ACC112 (cell line): ENCODE measurements around the gene SDSL.

ENCODE experiments used
- H2AFZ ChIP-seq: fragments of 200-600 bp; sonication (generic); one replicate; pipeline ENCODE4 v1.6.0; 2017; ENCODE audit warnings: antibody characterized with exemption, low read length; ENCODE audit not compliant: unreplicated experiment
- H3K27ac ChIP-seq: fragments of 200-600 bp; sonication (generic); 2 replicates; pipeline ENCODE4 v1.5.1; 2014; ENCODE audit warnings: low read depth, mild to moderate bottlenecking, antibody characterized with exemption, low read length, moderate library complexity
- H3K27me3 ChIP-seq: fragments of 200-600 bp; sonication (generic); 2 replicates; pipeline ENCODE4 v1.6.1; 2014; ENCODE audit warnings: mild to moderate bottlenecking, antibody characterized with exemption, low read length, moderate library complexity, mixed read lengths; ENCODE audit not compliant: insufficient read depth
- H3K36me3 ChIP-seq: fragments of 200-600 bp; sonication (generic); 2 replicates; pipeline ENCODE4 v1.6.1; 2016; ENCODE audit warnings: mild to moderate bottlenecking, antibody characterized with exemption, low read length, moderate library complexity, mixed read lengths; ENCODE audit not compliant: insufficient read depth
- H3K4me1 ChIP-seq: fragments of 200-600 bp; sonication (generic); one replicate; pipeline ENCODE4 v1.6.1; 2016; ENCODE audit warnings: low read length, mixed read lengths; ENCODE audit not compliant: insufficient read depth, unreplicated experiment, control insufficient read depth
- H3K4me3 ChIP-seq: fragments of 200-600 bp; sonication (generic); 2 replicates; pipeline ENCODE4 v1.5.1; 2014; ENCODE audit warnings: mild to moderate bottlenecking, low read depth, low read length
- H3K79me2 ChIP-seq: fragments of 200-600 bp; sonication (generic); one replicate; pipeline ENCODE4 v1.6.0; 2016; ENCODE audit warnings: low read length; ENCODE audit not compliant: control insufficient read depth, unreplicated experiment, insufficient read depth

The SDSL gene

DNA sequence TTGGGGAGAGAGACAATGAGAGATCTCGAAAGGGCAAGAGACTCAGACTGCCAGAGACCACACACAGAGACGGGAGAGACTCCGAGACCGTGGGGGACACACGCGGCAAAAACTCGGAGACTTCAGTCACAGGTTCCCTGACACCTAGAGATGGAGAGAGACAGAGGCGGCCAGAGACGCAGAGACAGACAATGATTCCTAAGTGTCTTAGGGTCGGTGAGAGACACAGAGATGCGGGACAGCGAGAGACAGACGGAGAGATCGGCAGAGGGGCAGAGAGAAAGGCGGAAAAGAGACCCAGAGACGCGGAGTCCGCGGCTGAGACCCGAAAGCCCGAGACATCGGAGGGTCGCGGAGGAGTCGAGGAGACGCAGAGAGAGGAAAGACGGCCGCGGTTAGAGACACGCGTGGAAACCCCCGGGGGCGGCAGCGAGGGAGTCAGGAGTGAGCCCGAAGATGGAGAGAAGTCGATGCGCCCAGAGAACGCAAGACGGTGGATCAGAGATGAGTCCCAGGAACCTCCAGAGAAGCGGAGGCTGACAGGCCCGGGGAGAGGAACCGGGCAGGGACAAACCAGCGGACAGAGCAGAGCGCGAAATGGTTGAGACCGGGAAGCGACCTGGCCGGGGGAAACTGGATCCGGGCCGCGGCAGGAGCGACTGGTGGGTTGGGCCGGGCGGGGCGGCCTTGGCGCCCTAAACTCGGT, 41.7 kb downstream of the SDSL start:
- Histone ChIP-seq H3K27ac (no peak overlapping the region), H3K4me3 (peak overlapping the region; percentile 30), H3K27me3 (peaks cover 81% of the 10 kb centered on the region), H3K4me1 (no peaks in the 10 kb centered on the region), H2AFZ (no peak overlapping the region), H3K79me2 (no peaks in the 10 kb centered on the region), H3K36me3 (no peaks in the 10 kb centered on the region)

DNA sequence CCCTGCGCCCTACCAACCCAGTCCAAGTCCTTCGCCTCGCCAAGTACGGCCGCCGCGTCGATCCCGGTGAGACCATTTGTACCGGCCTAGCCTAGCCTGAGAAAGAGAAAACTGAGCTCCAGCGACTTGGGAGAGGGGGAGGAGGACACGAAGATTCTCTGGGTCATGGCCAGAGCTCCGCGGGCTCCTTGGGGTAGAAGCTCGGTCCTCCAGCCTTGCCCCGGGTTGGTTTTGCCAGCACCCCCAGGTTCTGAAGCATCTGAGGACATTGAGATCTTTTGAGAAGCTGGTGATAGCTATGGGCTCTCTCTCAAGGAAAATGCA, 42.2 kb downstream of the SDSL start:
- Histone ChIP-seq H3K27ac (no peak overlapping the region), H3K79me2 (no peaks in the 10 kb centered on the region), H2AFZ (no peak overlapping the region), H3K27me3 (peaks cover 81% of the 10 kb centered on the region), H3K36me3 (no peaks in the 10 kb centered on the region), H3K4me1 (no peaks in the 10 kb centered on the region), H3K4me3 (peak overlapping the region; percentile 30)

DNA sequence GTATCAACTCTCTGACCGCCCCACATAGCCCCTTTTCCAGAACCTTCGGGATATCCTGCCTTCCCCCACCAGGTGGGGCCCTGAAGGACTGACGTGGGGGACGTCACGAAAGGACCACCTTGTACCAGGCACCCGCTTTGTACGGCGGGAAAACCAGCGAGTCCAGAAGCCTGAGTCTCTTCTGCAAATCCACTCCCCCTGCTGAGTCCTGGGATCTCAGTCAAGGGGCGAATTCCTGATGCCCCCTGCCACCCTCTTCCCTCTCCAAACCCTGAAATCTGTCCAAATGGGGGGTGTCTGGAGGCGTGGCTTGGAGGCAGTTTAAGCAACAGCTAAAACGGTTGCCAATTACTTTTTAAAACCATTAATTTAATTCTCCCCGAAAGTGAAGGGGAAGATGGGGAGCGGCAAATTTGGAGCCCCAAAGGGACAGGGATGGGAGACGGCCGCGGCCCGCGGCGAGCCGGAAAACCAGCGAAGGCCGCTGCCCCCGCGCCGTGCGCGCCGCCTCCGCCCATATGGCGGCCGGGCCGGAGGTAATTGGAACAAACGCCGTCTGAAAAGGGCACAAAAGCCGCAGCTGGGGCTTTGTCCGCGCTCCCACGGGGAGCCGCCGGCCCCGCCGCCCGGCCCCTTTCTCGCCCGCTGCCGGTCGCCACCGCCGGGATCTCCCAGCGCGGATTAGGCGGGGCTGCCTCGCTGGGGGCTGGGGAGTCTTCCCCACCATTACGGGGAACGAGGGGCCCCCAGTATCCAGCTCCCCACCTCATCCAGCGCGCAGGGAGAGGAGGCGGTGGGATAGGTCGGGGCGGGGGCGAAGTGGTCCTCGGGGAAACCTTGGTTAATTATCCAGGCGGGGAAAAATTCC, 42.9 kb downstream of the SDSL start:
- Histone ChIP-seq H3K4me1 (no peaks in the 10 kb centered on the region), H2AFZ (no peak overlapping the region), H3K79me2 (no peaks in the 10 kb centered on the region), H3K27ac (no peak overlapping the region), H3K36me3 (no peaks in the 10 kb centered on the region), H3K27me3 (peaks cover 81% of the 10 kb centered on the region), H3K4me3 (no peak overlapping the region; the same call in 1 of the 2 replicates)

DNA sequence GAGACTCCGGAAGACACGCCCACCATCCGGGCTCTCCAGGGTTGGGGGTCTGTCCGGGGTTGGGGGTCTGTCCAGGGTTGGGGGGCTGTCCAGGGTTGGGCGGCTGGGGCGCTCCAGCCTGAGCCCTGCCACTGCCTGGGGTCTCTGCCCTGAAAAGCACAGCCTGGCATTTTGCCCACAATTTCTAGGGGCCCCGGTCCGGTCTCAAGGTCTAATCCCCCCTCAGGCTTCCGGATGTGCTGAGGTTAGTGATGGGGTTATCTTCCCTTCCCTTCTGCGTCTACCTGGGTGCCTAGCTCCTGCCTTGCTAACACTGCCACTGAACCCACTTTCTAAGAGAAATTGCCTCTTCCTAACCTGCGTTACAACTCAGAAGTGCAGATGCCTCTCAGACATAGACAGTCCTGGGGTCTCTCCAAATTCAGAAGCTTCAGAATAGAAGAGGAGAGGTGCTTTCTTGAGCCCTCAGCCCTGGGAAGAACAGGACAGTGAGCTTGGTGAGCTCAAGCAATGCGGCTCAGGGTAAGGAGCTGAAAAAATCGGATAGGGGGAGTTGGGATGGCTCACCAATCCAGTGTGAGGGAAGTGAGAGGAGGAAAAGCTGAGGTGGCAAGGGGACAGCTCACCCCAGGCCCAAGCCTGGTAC, 43.8 kb downstream of the SDSL start:
- Histone ChIP-seq H3K4me3 (no peak overlapping the region), H3K27ac (no peak overlapping the region), H3K27me3 (peaks cover 82% of the 10 kb centered on the region), H3K4me1 (peaks cover 6% of the 10 kb centered on the region), H3K79me2 (no peaks in the 10 kb centered on the region), H3K36me3 (no peaks in the 10 kb centered on the region), H2AFZ (no peak overlapping the region)

DNA sequence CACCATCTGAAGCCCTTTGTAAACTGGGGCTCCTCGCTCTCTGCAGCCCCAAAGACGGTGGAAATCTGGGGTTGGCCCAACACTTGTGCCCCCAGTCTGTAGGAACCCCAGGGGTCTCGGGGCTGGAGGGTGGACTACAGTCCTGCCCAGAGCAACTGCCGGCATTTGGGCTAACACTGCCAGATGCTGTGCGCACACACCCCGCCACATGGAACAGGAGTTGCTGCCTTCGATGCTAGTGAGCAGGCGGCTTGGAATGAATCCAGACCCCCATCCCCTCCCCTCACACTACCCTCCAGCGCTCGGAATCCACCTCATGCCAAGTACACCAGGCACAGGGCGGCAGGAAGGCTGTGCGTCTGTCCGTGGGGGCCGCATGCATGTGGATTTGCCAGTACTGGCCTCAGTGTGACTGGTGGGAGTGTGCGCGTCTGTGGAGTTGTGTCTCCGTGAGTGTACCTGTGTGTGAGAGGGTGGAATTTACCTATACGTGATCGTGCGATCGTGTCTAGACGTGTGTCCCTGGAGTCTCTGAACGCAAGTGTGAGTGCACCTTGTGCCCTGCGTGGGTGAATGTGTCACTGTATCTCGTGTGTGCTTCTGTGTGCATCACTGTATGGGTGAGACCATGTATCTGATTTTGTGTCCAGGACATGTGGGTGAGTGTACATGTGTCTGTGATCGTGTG, 44.4 kb downstream of the SDSL start:
- Histone ChIP-seq H3K36me3 (no peaks in the 10 kb centered on the region), H3K27me3 (peaks cover 89% of the 10 kb centered on the region)

DNA sequence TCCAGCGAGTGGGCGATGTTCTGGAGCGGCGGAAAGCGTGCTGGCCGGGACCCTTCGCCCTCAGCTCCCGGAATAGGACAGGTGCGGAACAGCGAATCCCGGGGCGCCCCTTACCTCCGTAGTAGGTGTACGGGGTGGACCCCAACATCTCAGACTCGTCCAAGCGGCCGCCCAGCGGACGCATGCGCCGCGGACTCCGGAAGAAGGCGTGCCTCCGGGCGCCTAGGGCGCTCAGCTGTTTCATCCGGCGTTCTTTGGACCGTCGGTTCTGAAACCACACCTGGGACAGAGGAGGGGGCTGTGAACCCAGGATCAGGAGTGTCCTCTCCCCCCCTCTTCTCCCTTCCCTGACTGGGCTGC, 44.9 kb downstream of the SDSL start:
- Histone ChIP-seq H3K27me3 (peaks cover 94% of the 10 kb centered on the region), H3K4me1 (peaks cover 6% of the 10 kb centered on the region), H2AFZ (no peak overlapping the region), H3K36me3 (no peaks in the 10 kb centered on the region), H3K79me2 (no peaks in the 10 kb centered on the region), H3K27ac (no peak overlapping the region), H3K4me3 (peak overlapping the region; percentile 3)

More for the DNA sequence above, 44.4 kb downstream of the SDSL start:
- Histone ChIP-seq H3K4me1 (peaks cover 6% of the 10 kb centered on the region), H2AFZ (no peak overlapping the region), H3K4me3 (no peak overlapping the region), H3K79me2 (no peaks in the 10 kb centered on the region), H3K27ac (no peak overlapping the region)

DNA sequence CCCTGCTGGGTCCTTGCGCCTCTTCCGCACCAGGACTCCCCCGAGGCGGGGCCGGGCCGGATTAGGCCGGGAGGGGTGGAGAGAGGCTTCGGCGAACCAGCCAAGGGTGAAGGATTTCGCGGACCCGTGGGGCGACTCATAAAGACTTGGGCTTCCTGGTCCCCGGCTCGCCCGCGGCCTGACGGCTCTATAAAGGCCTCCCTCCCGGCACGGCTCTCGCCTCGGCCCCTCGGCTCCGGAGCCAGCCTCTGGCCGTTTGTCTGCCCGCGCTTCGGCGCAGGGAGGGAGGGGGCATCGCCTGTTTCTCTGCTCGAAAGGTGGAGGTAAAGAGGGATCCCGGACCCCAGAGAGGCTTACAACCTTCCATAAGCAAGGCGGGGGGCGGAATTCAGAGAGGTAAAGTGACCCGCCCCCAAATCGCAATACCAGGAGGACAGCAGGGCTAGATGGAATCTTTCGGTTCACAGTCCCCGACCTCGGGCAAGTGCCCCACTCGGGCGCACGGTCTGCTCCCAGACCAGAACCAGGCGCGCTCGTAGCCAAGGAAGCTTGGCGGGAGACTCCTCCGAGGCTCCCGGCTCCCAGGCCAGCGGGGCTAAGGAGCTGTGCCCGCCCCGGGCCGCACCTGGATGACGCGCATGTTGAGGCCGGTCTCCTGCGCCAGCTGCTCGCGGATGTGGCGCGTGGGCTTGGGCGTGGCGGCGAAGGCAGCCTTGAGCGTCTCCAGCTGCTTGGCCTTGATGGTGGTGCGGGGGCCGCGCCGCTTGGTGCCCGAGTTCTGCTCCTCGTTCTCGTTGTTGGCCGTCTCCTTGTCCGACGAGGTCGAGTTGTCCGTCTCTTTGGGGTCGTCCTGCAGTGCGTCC, 45.6 kb downstream of the SDSL start:
- Histone ChIP-seq H2AFZ (no peak overlapping the region), H3K36me3 (no peaks in the 10 kb centered on the region), H3K4me3 (peak overlapping the region; percentile 3), H3K79me2 (no peaks in the 10 kb centered on the region), H3K4me1 (peaks cover 6% of the 10 kb centered on the region), H3K27me3 (peaks cover 100% of the 10 kb centered on the region), H3K27ac (no peak overlapping the region)

DNA sequence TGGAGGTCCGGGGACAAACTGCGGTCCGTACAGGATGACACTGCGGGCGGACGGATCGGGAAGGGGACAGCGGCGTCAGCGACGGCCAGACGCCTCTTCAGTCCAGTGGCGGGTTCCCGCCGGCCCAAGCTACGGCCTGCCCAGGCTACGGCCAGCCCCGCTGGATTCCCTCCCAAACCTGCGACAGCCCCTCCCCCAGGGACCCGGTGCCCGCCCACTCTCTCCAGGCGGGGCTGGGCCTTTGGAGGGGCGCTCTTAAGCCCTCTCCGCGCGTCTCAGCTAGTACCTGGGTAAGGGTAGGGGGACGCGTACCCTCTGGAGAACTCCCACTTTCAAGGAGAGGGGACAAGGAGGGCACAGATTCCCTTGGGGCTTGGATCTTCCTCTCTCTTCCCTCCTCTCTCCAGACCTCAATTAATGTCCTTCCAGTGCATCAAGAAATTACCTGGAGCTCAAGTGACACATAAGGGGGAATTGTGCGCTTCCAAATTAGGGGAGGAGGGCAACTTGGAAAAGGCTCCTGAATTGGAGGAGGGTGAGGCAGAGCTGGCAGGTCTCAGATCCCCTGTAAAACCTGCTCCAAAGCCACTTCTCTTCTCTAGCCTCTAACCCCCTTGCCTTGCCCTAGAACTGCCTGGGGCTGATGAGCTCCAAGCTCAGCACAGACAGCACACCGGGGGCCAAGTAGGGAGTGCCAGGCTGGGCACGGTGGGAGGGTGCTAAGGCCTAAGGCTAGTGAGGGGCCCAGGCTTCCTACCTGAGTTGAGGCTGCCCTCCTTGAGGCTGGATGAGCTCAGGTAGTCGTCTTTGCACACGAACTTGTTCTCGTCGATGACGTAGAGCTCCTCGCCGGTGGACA, 46.4 kb downstream of the SDSL start:
- Histone ChIP-seq H3K4me1 (peaks cover 6% of the 10 kb centered on the region), H3K79me2 (no peaks in the 10 kb centered on the region), H3K27me3 (peaks cover 100% of the 10 kb centered on the region), H3K36me3 (no peaks in the 10 kb centered on the region), H3K27ac (no peak overlapping the region), H2AFZ (no peak overlapping the region), H3K4me3 (no peak overlapping the region)

DNA sequence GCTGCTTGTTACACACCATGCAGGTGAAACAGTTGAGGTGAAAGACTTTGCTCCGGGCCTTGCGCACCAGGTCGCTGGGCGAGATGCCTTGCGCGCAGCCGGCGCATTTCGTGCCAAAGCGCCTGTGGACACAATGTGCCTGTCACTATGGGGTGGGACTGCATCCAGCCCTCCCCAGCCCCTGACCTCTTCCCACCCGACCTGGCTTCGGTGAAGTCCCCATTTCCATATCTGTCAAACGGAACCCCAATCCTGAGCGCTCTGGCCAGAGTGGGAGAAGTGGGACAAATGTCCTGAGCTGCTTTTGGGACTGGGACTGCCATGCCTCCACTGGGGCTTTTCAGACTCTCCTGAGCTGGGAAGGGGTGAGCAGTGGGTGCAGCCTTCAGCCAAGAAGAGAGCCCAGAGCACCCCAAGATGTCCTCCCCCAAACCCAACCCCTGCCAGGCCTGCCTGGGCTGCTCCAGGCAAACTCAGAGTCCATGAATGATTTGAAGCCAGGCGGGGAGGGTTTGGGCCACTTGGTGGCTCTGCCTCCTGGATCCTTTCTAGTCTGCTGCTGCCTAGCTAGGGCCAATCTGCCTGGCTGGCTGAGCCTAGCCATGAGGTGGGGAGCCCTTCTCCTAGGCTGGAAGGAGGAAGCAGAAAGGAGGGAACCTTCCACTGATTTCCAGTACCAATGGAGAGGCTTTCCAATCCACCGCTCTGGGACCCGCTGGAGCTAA, 47.2 kb downstream of the SDSL start:
- Histone ChIP-seq H3K4me1 (peaks cover 8% of the 10 kb centered on the region), H3K79me2 (no peaks in the 10 kb centered on the region), H2AFZ (no peak overlapping the region), H3K27ac (no peak overlapping the region), H3K27me3 (peaks cover 100% of the 10 kb centered on the region), H3K36me3 (no peaks in the 10 kb centered on the region), H3K4me3 (no peak overlapping the region)
